NCI-H1436 treated with DMSO at 0.1 percent for 48 hours (cell line): Measurements from ENCODE around the gene RNF135.
"Not testable (repeated sequence)": the region's sequence is repeated elsewhere in the genome, so short reads cannot be mapped to it uniquely, and the experiment has no call there.

Experiments
- DNase-seq: peaks from one replicate; lab custom pipeline; 2025; lab: John Stamatoyannopoulos, UW

RNF135 gene

GRCh38 chr17:30970831-30971567, at the start of gene RNF135:
TSS of gene RNF135 (plus strand) at chr17:30971039. CDS start at chr17:30971074, 35 bp downstream.
- no peak for DNase-seq

- DNase-seq: no peak
These were observed 49.2 kb upstream of the RNF135 start, which contains the start of gene ADAP2 for GRCh38 chr17:30921544-30922196. TSS of gene ADAP2 (plus strand) at chr17:30921945. CDS start at chr17:30922015, 70 bp downstream.

- no peak for DNase-seq
These were observed 48.4 kb upstream of the RNF135 start for GRCh38 chr17:30922235-30923030.

GRCh38 chr17:30924341-30924740, 46.5 kb upstream of the RNF135 start:
- DNase-seq: no peak

DNA sequence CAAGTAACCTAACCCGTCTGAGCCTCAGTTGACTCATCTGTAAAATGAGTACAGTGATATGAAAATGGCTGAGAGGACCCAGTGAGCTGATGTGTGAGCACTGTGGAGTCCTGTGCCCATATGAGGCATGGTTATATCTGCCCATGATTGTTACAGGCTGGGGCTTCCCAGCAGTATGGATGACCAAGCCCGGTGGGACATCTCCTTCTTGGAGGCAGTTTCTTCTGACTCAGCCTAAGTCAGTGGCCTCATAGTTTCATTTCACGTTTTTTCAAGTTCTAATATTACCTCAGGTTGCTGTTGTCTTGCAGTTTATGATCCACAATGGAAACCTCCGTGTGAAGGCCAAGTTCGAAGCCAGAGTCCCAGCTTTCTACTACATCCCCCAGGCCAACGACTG, 44.3 kb upstream of the RNF135 start:
- no peak for DNase-seq

DNA sequence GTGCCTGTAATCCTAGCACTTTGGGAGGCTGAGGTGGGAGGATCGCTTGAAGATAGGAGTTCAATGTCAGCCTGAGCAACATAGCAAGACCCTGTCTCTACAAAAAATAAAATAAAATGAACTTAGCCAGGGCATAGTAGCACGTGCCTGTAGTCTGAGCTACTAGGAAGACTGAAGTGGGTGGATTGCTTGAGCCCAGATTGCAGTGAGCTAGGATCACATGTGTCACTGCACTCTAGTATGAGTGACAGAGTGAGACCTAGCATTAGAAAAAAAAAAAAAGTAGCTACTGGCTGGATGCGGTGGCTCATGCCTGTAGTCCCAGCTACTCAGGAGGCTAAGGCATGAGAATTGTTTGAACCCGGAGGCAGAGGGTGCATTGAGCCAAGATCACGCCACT, 43.1 kb upstream of the RNF135 start:
- no peak for DNase-seq

DNA sequence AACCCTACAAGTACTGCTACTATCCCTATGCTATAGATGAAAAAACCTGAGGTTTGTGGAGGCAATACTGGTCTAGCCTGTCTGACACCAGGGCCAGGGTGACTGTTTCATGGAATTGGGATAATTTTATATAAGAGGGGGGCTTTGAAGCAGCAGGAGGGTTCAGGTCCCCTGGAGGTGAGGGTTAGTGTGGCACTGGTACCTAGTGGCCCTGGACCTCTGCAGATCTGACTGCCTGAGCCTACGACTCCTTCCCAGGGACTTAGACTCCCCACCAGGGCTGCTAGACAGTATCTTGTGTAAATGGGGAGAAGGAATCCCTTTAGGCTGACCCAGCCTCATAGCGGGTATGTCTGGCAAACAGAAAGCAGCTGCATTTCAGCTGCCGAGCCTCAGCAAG, 42.3 kb upstream of the RNF135 start:
- DNase-seq: no peak

DNA sequence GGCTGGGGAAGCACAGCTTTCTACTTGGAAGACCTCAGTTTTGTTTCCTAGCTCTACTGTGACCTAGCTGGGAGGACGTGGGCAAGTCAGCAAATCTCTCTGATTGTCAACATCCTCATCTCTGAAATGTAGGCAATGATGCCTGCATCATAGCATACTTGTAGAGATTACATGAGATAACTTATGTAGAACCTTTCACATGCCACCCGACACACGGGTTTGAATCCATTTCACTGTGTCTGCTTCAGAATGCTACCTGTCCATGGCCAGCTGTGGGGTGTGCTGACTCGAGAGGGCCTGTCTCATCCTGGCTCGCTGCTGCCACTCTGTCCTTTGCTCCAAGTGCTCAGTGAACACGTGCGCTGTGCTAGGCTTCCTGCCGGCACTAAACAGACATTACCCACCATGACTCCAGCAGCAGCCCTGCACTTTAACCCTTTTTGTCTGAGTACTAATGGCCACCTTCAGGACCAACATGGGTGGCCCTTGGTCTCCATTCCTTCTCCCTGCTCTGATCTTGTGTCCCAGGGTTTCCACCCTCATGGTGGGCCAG, 41.7 kb upstream of the RNF135 start:
- no peak for DNase-seq

DNA sequence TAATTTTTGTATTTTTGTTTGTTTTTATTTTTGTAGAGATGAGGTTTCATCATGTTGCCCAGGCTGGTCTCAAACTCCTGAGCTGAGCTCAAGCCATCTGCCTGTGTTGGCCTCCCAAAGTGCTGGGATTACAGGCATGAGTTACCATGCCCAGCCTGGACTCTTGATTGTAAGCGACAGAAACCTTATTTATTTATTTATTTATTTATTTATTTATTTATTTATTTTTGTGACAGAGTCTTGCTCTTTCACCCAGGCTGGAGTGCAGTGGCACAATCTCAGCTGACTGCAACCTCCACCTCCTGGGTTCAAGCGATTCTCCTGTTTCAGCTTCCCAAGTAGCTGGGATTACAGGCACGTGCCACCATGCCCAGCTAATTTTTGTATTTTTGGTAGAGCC, 41.0 kb upstream of the RNF135 start:
- not testable (repeated sequence) for DNase-seq

- no peak for DNase-seq
These were observed 40.3 kb upstream of the RNF135 start for GRCh38 chr17:30930495-30930894.

DNA sequence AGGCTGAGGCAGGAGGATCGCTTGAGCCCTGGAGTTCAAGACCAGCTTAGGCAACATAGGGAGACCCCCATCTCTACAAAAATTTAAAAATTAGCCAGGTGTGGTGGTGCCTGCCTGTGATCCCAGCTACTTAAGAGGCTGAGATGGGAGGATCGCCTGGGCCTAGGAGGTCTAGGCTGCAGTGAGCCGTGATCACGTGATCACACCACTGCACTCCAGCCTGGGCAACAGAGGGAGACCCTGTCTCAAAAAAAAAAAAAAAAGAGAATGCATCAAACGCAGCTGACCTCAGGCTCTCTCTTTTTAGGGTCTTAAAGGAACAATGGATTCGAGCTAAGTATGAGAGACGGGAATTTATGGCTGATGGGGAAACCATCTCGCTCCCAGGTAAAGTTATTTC, 39.3 kb upstream of the RNF135 start:
- DNase-seq: not testable (repeated sequence)

DNA sequence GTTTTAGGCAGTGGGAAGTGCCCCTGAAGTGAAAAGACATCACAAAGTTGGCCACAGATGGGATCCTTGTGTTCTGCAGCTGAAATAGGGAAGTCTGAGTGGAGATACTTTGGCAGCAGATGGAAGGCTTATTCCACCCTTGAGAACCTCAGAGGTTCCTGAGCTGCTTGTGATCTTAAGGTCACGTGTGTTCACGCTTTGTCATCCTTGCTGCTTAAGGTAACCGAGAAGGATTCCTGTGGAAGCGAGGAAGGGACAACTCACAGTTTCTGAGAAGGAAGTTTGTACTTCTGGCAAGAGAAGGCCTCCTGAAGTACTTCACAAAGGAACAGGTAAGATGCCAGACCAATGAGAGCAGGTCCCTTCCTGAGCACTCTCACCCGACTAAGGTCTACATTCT, 36.9 kb upstream of the RNF135 start:
- no peak for DNase-seq

DNA sequence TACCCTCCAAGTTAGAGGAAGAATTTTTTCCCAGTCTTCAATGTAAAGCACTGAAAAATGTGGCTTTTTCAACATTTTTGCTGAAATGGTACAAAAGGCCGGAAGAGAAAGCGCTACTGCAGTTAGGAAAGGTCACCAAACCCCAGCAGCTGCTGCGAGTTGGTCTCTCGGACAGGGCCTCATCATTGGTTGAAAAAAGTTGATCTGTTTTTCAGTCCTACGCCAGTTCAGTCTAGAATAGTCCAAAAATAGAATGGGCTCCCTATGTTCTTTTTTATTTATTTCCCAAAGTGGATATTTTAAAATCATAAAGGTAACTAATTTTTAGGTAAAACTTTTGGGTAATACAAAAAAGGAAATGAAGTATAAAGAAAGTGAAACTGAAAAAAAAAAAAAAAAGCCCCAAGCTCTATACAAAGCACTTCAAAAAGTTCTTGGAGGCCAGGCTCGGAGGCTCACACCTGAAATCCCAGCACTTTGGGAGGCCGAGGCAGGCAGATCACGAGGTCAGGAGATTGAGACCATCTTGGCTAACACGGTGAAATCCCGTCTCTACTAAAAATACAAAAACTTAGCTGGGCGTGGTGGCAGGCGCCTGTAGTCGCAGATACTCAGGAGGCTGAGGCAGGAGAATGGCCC, 31.7 kb upstream of the RNF135 start:
- no peak for DNase-seq

- no peak for DNase-seq
These were observed 28.3 kb upstream of the RNF135 start for GRCh38 chr17:30942308-30943079.

- DNase-seq: no peak
These were observed 23.0 kb upstream of the RNF135 start for GRCh38 chr17:30947796-30948195.

GRCh38 chr17:30950189-30950588, 20.6 kb upstream of the RNF135 start:
- no peak for DNase-seq

GRCh38 chr17:30950669-30951399, 20.0 kb upstream of the RNF135 start:
- DNase-seq: peak; percentile 66

- no peak for DNase-seq
These were observed 18.0 kb upstream of the RNF135 start for GRCh38 chr17:30952638-30953393.

DNA sequence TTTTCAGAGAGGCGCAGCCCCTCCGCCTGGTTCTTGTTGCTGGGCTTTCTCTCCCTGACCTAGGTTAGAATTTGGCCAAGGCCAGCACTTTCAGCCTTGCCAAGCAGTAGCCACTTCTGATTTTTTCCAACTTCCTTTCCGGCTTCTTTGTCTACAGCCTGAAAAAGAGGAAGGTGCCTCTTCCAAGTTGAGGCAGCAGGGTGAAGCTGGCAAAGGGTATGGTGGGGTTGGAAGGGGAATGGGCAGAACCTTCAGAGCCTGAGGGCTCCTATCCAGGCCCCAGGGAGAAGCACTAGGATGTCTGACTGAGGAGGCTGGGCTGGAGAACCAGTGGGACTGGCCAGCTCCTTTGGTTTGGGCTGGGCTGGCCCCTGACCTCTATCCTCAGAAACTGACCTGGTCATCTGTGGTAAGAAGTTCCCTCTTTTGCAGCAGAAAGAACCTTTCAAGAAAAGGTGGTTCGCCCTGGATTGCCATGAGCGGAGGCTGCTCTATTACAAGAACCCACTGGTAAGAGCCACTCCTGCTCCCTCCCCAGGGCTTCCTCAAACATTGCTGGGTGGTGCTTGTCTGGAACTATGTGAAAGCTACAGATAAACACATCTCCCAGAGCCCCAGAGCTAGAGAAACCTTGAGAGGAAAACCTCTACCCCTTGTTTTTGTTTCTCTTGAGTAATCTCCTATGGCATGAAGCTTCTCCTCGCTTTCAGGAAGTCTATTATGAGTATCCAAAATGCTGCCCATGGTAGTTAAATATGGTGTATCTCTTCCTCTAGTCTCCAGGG, 16.6 kb upstream of the RNF135 start:
- DNase-seq: no peak
